DMS153 (cell line): ENCODE results near the gene ARGLU1.

Experiments
- DNase-seq: peaks from one replicate; lab custom pipeline; 2025; lab: John Stamatoyannopoulos, UW

The ARGLU1 gene

DNA sequence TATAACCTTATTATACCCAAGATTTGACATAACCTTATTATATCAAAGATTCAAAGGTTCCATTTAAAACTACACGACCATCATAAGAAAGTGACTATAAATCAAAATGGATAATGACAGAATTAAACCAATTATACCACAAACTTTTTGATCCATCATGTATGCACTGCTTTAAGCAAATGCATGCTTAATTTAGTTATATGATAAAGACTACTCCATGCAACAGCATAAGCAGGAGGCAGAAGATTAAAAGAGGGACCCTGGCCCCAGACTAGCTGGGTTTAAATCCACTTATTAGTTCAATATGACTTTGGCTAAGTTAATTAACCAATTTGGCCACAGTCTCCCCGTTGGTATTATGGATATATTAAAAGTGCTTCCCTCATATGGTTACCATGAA is 43.8 kb downstream of the ARGLU1 start:
- no peak for DNase-seq

DNA sequence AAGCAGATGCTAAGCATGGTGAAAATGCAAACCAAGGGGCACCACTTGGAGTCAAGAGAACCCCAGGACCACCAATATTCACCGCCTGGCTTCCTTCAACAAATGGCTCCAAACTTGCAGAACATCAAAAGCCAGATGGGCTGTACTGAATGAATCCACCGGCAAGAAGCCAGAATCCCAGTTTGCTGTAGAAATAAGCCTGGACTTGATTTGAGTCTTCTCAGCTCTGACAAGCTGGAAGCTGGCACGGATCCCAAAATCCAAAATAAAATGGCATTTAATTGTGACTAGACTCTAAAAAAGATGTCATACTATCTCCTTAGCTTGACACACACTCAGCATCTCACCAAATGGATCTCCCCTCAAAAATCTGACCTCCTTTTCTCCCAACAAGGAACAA is 44.4 kb downstream of the ARGLU1 start:
- DNase-seq = no peak

GRCh38 chr13:106522898-106523525 is 44.9 kb downstream of the ARGLU1 start:
- no peak for DNase-seq

GRCh38 chr13:106522112-106522705 is 45.7 kb downstream of the ARGLU1 start:
- no peak for DNase-seq

DNA sequence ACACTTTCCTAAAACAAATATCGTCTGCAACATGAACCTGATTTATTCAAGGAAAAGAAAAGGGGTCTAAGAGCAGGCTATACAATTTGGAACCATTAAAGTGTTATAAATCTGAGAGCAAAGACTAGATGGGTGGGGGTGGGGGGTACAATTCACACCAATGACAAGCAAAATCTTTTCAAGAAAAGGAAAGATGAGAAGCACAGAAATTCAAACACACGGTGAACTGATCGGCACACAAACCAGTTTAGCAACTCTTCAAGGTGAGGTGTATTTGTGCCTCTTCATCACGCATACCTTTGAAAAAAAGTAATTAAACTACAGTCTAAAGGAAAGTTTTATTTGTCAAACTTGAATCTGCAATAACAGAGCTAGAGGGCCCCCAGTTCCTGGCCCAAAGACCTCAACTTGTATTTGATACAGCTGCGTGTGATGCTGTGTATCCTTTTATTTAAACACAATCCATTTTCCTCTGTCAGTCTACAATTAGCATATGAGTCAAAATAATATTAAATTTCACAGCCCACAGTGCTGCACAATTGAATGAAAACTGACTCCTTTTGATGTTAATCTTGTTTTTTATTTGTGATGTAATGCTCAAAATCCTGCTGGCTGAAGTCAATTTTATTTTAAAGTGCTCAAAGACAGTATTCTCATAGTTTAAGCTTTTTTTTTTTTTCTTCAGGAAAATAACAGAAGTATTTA is 46.7 kb downstream of the ARGLU1 start:
- DNase-seq = no peak

DNA sequence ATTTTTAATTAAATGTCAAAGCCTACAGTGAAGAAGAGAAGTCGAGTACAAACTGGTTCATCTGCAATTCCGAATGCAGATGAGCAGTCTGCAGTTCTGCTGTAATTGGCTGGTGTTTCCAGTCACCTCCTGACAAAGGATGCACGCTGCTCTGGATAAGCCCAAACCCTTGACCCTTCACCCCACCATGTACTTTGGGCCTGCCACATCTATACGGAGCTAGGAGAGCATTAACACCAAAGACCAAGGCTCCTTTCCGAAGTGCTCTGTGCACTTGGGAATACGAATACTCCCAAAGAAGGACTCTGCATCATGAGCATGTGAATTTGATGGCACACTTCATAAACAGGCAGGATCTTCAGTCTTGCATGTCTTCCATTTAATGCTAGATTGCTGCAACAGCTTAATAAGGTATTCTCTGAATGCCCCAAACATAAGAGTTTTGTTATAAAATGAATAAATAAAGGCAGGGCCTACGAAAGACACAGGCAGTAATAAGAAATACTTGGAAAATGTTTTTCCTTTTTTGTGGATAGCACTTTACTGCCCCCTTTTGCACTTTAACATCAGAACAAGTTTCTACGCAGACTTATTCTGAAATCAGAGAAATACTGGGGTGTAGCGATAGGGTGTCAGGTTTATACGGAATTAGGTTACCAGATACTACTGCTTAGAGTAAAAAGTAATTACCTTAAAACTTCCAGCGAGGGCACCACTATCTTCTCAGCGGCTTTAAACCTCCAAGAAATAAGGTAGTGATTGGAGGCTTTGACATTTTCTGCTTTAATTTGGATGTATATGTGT is 47.5 kb downstream of the ARGLU1 start:
- DNase-seq = no peak

GRCh38 chr13:106518512-106518911 is 49.4 kb downstream of the ARGLU1 start:
- no peak for DNase-seq

GRCh38 chr13:106517109-106517847 is 50.7 kb downstream of the ARGLU1 start:
- DNase-seq = no peak

DNA sequence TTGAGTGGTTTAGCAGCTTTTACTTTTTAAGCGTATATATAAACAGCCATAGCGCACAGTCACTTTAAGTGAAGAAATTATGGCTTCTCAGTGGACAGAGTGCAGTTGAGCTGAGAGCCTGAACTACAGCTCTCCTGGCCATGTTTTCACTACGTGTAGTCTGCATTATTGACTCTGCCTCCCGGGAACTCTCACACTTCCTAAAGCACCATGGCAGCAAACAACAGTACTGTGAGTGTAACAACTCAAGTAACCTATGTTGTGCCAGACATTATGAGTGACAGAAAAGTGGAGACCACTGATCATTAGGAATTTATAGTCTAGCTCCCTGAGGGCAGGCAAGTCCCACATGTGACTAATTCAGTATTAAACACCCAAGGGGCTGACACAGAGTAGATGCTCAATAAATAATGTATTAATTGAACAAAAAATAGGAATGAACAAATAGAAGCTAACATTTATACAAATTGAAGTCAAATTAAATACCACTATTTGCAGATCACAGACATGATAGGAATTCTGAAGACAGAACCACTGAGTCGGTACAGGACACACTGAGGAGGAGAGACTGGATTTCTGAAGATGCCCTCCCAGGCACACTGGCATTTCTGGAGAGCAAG is 52.2 kb downstream of the ARGLU1 start:
- DNase-seq = no peak

DNA sequence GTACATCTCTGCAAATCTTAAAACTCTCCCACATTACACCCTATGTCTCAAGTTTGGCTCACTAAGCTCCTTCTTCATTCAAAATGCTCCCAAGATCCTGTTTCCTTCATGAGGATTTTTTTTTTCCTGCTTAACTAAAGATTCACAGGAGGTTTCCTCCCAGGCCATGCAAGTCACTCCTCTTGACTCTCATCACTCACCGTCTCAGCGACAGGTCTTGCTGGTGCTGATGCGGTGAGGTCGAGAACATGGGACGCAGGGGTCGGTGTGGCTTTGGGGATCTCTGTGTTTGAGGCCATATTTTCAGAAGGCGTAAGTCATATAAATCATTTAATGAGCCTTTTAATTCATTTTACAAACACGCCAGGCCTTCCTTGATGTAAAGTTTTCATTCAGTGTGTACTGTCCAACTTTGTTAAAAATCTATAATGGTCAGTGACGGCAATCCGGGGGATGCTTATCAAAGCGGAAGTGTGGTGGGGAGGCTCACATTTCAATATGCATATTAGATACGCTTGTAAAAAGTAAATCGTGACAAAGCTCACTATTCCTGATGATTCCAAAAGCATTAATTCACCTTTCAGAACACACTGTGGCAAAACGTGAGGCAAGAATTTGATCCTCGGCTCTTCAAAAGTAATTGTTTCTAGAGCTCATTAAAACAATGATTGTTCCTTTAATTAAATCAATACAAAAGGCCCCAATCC is 52.9 kb downstream of the ARGLU1 start:
- no peak for DNase-seq

DNA sequence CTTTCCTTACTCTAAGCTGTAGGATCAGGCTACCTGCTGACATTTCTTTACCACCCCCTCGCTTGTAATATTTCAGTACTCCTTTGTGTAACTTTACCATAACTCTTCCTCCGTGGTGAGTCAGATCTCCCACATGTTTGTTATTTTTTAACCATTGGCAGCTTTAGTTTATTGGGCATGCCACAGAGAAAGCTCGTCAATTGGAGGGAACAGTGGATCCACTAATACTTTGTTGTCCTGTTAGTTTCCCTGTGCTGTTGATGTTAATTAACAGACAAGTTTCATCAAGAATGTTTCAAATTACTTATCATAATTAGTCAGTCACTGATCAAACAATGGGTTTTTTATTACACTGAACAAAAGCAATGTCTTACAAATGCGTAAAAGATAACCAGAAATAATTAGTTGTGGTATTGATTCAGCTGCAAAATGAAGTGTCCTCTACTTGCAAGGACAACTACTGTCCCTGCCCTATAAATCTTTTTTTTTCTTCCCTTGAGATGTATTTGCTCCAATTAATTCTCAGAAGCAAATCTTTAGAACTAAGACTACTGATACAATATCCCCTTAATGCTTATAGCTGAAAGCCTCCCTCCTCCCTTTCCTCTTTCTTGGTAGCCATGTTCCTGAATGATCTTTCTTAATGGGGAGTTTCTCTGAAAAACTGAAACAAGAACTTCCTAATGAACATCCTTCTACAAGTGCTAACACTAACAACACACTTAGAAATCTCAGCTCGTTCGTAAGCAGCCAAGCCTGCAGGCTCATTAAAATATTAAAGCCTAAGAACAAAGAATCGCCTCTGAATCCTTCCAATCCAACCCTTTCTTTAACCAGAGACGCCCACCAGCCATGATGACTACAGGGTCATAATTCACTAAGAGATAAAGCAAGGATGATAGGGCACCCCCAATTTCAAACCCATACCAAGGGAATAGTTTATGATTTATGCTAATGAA is 54.6 kb downstream of the ARGLU1 start:
- DNase-seq = no peak

DNA sequence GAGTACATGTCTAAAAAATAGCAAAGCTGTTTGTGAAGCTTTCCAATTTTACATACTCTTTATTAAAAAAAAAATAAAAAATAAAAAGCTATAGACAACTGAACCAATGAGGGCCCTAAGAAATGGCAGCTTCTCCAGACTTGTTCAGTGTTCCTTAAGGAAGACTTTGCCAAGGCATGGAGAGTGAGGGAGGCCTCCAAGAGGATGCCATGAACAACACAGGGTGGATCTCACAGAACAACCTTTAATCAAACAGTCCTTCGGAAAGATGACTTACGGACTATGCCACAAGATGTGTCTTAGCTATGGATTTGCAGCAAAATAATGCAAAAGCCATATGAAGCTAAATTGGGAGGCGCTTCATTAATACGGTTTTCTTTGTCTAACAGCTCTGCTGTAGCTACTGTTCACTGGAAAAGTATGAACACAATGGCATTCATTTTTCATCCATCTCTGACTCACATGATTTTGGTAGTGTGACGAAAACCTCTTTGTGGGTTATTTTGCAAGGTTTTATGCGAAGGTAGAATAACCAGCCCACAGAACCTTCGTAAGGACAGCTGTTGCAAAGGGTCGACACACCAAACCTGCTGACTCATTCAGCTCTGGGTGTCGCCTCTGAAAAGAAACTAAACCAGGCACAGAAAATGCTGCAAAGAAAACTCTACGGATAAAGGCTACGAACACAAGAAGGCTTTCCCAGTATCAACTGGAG is 60.2 kb downstream of the ARGLU1 start:
- no peak for DNase-seq

- no peak for DNase-seq
Measured at GRCh38 chr13:106506286-106506685, 61.7 kb downstream of the ARGLU1 start.

- DNase-seq = no peak
Measured at GRCh38 chr13:106505732-106506131, 62.2 kb downstream of the ARGLU1 start.

DNA sequence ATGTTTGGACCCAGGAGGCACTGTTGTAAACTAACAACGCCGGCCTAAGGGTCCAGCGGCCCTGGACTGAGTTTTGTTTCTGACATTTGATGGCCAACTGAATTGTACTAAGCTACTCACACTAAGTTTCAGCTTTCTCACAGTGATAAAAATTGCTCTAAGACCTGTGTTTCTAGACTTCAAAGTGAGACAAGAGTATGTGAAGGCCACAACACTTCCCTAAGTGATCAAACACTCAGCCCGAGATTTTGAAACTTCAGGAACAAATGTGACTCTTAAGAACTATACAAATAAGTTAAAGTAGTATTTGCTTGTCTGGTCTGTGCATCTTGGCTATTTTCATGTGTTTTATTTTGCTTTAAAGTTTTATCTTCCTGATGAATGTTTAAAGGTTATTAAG is 62.6 kb downstream of the ARGLU1 start:
- DNase-seq = no peak

DNA sequence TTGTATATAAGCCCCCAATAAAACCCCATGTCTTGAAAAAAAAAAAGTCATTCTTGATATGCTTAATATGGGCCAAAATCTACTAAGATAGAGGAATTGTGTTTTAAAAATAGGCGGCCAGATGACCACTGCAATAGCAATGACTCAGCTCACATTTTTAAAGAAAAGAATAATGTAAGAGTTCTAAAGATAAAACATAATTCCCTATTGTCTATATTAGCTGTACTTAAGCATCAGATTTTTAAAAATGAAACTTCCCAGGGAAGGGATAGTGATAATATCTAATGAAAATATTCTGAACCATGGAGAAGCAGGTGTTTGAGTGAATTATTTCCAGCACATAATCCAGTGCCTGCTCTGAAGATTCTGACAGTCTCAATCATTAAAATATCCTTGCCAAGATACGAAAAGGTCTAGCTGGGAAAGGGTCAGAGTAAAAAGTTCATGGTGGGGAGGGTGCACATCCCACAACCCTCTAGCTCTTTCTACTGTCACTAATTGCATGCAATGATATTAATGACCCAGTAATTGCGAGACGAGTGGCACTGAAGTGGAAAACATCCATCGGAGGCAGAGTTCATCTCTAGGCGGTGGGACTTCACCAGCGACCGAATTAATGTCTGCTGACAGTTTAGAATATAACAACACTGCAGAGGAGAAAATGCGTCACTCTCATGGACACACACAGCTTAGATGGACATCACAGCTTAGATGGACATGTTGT is 64.0 kb downstream of the ARGLU1 start:
- DNase-seq = no peak

DNA sequence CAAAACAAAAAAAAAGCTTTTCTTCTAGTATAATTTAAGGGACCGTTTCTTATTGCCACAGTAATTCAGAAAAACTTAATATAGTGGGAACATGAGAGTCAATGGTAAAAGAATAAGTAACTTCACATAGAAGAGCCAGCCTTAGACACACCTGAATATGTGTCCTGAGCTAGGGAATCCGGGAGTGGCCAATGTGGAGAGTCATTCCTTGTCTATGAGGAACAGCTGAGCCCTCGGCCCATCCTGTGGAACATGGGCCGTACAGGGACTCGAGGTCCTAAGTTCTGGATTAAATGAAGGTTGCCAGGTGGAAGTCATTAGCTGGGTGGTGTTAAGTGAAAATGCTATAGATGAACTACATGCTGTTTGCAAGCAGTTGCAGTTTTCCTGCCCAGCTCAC is 64.7 kb downstream of the ARGLU1 start:
- no peak for DNase-seq

GRCh38 chr13:106500445-106500844 is 67.5 kb downstream of the ARGLU1 start:
- no peak for DNase-seq
